T-helper 9 cell (primary cell): ENCODE data around the gene PDE6C.

Source experiments
- DNase-seq: peaks from one replicate; pipeline ENCODE4 v3.0.0-alpha.2; 2020
- total RNA-seq, 2 donors: gene quantifications; one replicate each; lab custom pipeline; 2026; lab: John Stamatoyannopoulos, UW

PDE6C gene
- 0 reads per million in 2 donors for total RNA-seq

DNA sequence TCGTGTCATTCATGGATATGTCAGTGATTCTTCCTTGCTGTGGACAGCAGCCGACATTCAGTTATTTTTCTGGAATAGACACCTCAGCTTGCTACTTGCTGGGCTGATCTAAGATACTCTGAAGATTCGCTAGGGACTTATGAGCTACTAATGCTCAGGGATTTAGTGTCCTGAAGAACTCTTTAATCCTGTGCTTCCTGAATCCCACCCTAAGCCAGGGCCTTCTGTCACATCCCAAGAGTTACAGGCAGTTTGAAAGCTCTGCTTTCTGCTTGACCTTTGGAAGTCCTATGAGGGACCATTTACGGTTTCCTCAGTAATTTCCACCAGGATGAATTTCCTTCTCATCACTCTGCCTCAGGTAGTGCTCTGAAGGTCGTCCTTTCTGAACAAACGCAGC, at the start of gene PDE6C:
Gene PDE6C, plus strand, starts transcription at position 227 of the 400 bp plus-strand sequence. CDS start 189 bp downstream, outside the sequence.
- no peak for DNase-seq

DNA sequence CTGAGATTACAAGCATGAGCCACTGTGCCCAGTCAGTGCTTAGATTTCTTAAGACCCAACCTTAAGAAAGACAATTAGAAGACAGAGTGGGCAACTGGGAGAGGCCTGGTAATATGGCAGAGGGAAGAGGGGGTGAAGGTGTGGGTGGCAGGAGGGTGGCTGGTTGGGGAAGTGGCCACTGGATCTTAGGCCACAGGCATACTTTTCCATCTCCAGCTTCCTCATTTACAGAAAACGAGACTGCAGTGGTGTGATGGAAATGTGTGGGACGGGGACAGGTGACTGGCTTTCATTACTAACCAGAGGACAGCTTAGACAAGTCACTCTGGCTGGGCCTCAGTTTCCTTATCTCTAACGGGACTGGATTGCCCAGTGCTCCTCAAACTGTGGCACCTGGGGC, 46.9 kb upstream of the PDE6C start:
- DNase-seq: no peak

DNA sequence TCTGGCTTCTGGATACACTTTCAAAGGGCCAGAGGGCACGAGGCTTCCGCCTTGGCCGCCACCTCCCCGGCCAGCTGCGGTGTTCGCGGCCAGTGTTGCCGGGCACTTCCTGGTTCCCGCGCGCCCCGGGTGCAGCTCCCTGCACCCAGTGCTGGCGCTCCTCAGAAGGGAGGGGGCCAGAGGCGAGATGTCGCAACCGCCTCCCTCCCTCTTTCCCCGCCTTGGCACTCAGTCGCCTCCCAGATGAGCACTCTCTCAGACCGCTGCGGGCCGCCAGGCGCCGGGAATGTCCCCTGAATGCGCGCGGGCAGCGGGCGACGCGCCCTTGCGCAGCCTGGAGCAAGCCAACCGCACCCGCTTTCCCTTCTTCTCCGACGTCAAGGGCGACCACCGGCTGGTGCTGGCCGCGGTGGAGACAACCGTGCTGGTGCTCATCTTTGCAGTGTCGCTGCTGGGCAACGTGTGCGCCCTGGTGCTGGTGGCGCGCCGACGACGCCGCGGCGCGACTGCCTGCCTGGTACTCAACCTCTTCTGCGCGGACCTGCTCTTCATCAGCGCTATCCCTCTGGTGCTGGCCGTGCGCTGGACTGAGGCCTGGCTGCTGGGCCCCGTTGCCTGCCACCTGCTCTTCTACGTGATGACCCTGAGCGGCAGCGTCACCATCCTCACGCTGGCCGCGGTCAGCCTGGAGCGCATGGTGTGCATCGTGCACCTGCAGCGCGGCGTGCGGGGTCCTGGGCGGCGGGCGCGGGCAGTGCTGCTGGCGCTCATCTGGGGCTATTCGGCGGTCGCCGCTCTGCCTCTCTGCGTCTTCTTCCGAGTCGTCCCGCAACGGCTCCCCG, 45.7 kb upstream of the PDE6C start, which contains the start of gene FFAR4:
Gene FFAR4, plus strand, starts transcription at position 231 of the 842 bp plus-strand sequence. Its CDS starts 56 bp downstream, at position 287.
- no peak for DNase-seq

DNA sequence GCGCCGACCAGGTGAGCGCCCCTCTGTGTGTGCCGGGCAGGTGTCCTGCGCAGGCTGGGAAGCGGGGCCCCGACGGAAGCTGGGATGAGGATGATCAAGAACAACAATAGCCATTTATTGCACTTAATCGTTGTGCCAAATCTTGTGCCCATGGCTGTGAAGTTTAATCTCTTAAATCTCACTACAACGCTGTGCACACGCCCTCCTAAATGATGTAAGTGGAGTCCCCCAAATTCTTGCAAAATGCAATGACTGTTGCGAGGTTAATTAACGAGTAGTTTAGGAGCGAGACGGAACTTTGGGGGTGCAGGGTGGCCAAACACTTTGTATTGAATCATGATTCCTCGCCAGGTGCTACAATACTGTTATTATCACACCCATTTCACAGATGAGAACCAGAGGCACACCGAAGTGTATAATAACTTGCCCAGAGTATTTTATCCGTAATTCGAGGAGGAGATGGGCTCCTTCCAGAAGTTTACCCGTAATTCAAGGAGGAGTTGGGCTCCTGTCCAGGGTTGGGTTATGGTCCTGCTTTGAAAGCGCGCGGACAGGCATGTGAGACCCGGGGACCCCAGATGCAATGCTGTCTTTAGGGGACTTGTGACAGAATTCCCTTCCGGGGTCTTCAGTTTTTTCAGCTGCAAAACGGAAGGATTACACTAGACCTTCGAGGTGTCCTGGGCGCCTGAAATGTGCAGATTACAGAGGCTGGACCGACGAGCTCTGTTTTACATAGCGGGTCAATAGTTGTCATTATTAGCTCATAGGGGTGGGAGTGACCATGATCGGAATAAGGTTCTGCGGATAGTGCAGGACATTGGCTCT, 44.8 kb upstream of the PDE6C start:
- no peak for DNase-seq

DNA sequence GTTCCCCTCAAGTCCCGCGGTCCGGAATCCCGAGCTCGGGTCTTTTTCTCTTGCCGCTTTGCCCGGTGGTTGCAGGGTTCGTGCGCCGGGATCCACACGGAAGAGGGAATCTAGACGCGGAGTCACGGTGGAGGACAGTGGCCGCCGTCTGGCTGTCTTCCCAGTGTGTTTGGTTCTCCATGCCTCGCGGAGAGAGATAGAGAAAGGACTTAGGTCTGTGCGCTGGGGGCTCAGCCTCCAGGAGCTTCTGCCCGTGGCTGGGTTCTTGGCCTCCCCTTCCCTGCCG, 44.3 kb upstream of the PDE6C start:
- no peak for DNase-seq

DNA sequence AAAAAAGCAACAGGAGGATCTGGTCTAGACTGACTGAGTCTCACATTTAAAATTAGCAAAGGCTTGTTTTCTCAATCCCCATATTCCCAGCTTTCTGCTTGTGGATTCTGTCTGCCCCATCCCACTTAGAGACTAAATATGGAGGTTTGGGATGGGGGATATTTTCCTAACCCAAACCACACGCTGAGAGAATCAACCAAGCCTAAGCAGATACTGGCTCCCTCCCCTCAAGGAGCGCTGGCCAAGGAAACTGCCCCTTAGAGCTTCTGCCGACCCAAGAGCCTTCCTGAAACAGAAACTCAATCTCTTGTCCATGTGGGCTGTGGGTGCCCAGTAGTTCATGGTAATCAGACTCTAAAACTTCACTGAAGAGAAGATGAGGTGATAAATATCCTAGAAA, 42.0 kb upstream of the PDE6C start:
- no peak for DNase-seq

DNA sequence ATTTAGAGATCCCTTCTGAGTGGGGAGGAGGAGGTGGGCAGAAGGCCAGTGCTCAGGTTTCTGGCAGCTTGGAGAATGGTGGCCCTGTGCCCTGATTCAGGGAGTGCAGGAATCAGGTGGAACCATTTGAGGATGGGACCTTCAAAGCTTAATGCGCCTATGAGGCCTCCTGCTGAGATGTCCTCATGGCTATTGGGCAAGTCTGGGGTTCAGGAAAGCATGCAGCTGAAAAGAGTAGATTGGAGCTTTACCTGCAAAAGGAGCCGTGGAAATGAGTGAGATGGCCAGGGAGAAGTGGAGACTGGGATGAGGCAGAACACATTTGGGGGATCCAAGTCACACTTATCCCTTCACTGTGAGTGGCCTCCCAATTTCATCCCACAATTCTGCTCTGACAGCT, 39.7 kb upstream of the PDE6C start:
- no peak for DNase-seq

DNA sequence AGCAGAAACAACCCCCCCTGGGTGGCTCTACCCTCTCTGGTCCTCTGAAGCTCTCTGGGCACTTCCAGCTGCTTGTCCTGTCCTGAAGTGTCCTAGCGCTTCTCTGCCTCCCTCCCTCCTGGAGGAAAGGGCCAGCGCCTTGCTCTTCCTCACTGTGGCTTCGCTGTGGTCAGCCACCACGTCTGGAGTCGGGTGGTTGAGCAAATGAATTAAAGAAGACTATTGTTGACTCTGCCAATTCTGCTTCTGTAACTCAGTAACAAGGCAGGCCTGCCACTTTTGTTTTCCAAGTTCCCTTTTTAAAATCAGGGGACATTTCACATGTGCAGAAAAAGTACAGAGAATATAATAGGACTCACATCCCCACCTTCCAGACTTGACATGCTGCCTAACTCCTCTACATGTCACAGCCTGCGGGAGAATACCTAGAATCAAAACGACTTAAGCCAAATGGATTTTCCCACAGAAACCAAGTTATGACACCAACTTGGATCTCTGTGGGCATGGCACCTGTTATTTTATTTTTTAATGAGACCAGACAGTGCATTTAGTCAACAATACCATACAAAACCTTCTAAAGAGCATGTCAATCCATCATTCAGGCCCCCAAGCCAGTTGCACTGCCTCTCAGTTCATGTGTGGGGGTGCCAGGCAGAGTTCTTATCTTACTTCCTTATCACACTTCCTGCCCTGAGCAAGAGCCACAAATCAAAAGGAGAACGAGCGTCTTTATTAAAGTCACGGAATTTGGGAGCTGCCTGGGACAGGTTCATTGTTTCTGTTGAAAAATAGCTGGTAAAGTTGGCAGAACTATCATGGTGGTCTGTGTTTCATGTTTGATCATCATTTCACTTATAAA, 39.1 kb upstream of the PDE6C start:
- no peak for DNase-seq

DNA sequence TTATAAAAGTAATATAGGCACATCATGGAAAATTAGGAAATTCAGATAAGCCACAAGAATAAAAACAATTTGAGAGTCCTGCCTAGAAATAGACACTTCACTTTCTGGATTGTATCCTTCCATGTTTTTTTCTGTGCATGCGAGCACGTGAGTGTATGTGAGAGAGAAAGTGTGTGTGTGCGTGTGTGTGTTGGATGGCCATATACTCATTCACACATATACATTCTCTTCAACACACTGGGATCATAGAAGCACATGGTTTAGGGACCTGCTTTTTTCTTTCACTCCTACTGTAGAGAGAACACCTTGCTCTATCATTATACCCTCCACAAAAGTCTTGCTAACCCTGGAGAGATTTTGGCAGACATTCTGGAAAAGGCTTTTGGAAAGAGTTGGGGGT, 38.4 kb upstream of the PDE6C start:
- DNase-seq: no peak

DNA sequence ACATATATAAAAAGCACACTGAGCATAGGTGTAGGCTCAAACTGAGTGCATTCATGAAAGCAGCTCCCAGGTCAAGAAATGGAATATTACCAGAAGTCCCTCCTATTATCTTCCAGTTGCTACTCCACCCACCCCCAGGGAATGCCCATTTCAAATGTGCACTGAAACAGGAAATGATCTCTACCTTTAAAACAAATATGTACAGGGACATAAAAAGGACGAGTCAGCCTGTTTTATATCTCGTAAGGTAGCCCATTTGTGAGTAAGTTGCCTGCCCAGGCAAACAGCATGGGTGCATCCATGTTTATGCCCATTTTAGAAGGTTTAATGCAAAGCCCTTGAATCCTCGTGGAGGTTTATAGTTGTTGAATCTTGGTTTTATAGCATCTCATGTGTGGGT, 35.4 kb upstream of the PDE6C start:
- DNase-seq: no peak

DNA sequence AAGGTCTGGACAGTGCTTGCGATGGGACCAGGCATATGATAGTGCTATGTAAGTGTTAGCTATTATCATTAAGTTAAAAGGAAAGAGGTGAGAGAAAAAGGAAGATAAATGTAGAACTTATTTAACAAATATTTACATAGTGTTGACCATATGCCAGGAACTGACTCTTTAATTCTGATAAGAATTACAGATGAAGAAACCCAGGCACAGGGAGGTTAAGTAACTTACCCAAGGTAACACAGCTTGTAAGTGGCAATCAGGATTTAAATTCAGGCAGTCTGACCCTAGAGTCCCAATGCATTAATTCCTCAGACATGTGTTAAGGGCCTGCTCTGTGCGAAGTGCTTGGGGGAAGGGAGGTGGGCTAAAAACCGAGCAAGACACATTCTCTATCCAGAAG, 34.8 kb upstream of the PDE6C start:
- no peak for DNase-seq

DNA sequence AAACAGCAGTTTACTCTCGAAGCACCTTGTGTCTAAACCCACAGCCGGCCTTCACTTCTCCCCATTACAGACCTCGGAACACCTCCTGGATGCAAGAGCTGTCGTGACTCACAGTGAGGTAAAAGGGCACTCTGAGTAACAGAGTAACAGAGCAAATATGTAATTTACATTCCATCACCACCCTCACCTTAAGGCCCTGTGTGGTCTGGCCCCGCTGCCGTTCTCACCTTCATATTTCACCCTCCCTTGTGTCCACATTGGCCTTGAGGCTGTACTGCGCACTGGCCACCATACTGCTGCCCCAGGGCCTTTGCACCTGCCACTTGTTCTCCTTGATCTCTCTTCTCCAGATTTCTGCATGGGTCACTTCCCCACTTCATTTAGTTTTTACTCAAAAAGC, 33.2 kb upstream of the PDE6C start:
- DNase-seq: no peak

DNA sequence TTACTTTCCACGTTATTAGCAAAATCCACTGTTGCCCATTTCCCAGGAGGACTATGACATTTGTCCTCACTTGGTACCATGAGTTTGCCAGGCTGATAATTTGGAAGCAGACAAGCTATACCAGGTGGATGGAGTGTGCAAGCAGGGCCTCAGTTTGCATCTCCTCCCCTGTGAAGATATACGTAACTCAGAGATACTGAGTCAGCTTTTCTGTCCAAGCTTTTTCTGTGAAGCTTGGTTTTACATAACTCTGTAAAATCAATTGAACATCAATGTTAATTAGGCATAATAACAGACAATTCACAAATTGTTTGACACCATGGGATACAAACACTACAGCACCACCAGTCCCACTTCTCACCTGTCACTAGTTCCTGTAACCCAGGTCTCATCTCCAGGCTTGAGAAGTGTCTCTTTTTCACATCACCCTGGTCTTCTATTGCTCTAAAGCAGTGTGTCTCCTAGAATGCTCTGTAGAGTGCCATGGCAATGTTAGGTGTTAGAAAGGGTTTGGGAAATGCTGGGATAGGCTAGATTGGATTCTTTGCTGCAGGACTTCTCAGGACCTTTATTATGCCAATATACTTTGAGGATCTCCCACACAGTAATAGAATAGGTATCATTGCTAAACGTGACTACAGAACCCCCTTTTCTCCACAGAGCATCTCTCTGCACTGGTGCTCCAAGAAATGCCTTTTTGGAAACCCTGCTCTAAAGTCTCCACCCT, 32.2 kb upstream of the PDE6C start:
- no peak for DNase-seq

DNA sequence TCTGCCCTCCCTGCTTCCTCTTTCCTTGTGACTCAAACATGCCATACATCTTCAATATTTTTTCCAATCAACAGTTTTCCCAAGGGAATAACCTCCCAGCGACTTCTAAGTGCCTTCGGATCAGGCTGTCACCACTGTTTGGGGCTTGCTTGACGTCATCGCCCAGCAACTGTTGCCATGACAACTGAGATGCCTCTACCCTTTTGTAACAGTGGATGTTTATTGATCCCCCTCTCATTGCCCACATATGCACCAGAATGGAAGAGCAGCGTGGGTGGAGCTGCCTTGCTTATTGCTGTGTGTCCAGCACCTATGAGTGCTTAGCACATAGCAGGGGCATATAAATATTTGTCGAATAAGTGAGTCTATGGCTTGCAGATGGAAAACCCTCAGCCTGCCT, 31.5 kb upstream of the PDE6C start:
- DNase-seq: no peak

DNA sequence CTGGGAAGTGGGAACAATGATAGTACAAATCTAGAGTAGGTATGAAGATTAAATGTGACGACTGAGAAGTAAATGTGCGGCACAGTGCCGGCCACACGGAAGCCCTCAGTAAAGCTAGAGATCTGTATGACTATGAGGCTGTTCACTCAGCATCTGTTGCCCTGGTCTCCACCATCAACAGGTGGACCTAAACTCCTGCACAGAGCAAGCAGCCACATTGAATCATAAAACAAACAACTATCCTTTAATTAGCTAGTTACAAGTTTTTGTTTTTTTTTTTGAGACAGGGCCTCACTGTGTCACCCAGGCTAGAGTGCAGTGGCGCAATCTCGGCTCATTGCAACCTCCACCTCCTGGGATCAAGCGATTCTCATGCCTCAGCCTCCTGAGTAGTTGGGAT, 27.9 kb upstream of the PDE6C start:
- DNase-seq: no peak

DNA sequence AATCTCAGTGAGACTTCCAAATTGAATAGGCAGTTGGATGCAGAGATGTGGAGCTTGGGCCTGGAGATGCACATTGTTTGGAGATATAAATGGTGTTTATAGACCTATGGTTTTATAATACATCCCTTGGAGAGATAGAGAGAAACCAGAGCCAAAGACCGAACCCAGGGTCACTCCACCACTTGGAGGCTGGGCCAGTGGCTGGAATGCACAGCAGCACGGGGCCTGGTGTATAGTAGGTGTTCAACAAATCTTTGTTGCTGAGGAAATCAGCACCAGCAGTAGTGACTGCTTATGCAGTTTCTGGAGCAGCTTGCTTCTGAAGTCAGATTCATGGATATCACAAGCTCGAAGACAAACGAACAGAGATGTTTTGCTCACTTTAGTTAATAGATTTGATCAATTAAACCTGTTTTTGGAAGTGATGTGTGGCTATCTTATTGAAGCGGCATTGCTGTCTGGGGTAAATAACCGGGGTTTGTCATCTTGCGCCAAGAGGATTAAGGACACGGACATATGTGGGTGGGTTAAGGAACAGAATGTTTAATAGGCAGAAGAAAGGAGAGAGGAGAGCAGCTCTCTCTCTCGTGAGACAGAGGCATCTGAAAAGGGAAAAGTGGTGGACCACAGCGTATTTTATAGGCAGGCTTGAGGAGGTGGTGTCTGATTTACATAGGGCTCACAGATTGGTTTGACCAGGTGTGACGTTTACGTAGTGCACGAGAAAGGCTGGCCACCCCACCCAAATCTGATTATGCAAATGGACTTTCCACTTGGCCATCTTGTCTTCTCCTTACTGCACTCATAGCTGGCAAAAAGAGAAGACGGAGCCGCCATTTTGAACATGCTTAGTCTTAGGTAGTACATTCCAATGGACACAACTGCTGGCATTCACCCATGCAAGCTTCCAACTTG, 22.4 kb upstream of the PDE6C start:
- DNase-seq: no peak

DNA sequence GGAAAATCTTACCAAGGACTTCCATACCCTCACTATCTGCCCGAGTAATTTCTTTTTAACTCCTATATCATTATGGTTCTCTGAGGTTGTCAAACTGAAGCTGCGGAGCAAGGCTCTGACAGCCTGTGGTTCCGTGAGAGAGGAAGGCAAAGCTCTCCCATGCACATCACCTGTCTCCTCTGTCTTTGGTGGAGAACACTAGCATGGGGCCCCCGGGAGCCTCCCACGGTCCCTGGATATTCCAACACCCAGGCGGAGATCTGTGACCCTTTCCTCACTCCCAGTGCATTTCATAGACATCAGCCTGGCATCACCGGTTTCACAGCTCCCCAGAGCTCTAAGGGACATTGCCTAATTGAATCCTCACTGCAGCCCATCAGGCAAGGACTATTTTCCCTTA, 21.7 kb upstream of the PDE6C start:
- no peak for DNase-seq

DNA sequence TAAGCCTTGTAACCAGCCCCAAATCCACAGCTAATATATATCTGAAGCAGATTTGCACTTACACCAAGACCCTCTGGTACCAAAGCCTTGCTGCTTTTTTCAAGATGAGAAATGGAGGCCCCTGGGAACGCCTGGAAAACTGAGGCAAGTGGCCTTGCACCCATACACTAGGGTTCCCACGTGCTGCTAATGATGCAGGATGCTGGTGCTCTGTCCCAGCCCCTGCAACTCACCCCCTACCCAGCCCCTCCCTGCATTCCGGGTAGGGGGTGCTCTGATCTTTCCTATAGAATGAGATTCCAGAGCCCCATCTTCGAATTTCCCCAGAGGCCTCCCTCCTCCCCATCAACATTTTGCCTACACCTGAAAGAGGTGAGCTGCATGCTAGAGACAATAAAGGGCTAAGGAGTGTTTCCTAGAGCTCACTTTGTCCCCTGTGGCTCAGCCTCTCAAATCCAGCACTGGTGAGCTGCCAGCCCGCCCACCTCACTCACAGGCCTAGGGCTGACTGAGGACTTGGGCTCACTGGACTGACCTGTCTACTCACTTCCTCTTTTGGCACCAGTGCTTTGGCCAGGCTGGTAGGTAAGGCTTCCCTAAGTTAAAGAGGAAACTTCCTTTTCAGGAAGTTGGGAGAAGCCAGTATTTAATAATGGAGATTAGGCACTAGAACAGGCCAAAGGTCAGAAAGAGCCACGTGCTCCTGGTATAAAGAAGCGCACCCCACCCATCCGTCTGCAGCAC, 21.1 kb upstream of the PDE6C start:
- DNase-seq: no peak

DNA sequence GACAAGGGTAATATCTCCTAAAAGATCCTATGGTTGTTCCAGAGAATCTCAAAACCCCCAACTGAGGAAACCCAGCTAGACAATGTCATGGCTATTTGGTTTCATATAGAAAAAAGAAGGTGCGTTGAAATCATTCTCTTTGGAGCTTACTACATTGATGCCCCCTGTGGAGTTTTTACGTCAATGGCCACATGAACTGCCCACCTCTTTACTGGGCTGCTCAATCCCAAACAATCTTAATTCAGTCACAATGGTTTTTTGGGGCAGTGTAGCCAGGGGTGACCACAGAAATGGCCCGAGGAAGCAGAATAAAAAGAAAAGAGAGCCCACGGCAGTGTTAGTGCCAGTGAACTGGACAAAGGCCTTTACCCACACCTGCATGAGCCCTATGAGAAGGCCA, 19.1 kb upstream of the PDE6C start:
- DNase-seq: no peak

DNA sequence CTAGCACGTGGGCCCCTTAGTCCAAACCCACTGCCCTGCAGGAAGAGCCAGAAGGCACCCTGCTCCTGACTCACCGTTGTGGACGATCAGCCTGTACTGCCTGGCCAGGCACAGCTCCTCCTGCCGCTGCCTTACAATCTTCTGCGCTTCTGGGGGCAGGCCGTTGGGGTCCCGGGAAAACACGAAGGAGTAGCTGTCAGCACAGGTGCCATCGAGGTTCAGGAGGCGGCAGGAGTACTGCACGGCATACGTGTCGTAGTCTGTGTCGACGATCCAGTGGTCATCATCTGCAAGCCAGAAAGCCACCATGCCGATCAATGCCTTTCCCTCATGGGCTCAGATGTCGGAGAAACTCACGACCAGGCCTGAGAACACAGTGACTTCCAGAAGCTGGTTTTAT, 18.6 kb upstream of the PDE6C start:
- DNase-seq: no peak

DNA sequence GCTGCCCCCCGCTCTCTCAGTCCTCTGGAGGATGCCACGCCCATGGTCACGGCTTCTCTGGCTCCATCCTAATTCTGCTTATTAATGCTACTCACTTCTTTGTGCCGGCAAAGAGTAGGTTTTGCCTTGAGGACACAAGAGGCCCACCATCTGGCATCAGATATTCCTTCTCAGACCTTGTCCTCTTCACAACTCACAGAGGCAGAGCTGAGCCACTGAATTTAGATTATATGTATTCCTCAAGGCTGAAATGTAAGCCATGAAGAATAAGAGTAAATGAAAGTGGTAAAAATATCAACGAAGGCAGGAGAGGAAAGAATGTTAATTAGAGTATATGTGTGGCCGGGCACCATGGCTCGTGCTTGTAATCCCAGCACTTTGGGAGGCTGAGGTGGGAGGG, 17.8 kb upstream of the PDE6C start:
- DNase-seq: no peak
